GM23338 (cell line): ENCODE data around the gene OR9A2. TPM values are rescaled to one million over a fixed set of nuclear protein-coding genes. Genes with fewer than 3 reads are reported as not detected.

ENCODE experiments used
- ATAC-seq: fragments of 200-7000 bp; cut with Tn5 transposase; 3 replicates; pipeline ENCODE4 v1.9.1; 2020
- DNase-seq: peaks from one replicate; pipeline ENCODE4 v3.0.0-alpha.2; 2015; ENCODE audit warnings: low spot score
- H2AFZ ChIP-seq: fragments of 200-600 bp; sonication (generic); 2 replicates; pipeline ENCODE4 v1.8.0; 2016; ENCODE audit warnings: antibody characterized with exemption, mild to moderate bottlenecking, moderate library complexity
- H3F3A ChIP-seq: fragments of 200-600 bp; sonication (generic); replicated peaks from 2 replicates; pipeline ENCODE4 v1.8.0; 2017; ENCODE audit warnings: antibody characterized with exemption, mixed run types, low read depth
- H3K27ac ChIP-seq: fragments of 200-600 bp; sonication (generic); 2 replicates; pipeline ENCODE4 v1.6.1; 2016; ENCODE audit warnings: low read depth
- H3K27me3 ChIP-seq: fragments of 200-600 bp; sonication (generic); 2 replicates; pipeline ENCODE4 v1.8.0; 2016; ENCODE audit warnings: mild to moderate bottlenecking, mixed run types, moderate library complexity; ENCODE audit not compliant: insufficient read depth
- H3K36me3 ChIP-seq: fragments of 200-600 bp; sonication (generic); 2 replicates; pipeline ENCODE4 v1.8.0; 2016; ENCODE audit warnings: mild to moderate bottlenecking; ENCODE audit not compliant: insufficient read depth
- H3K4me1 ChIP-seq: fragments of 200-600 bp; sonication (generic); 2 replicates; pipeline ENCODE4 v1.8.0; 2016; ENCODE audit warnings: mild to moderate bottlenecking, moderate library complexity; ENCODE audit not compliant: insufficient read depth
- H3K4me2 ChIP-seq: fragments of 200-600 bp; sonication (generic); 2 replicates; pipeline ENCODE4 v1.7.1; 2017; ENCODE audit warnings: mixed run types
- H3K4me3 ChIP-seq: fragments of 200-600 bp; sonication (generic); 2 replicates; pipeline ENCODE4 v1.6.1; 2016; ENCODE audit warnings: mixed run types
- H3K79me2 ChIP-seq: fragments of 200-600 bp; sonication (generic); replicated peaks from 2 replicates; pipeline ENCODE4 v1.8.0; 2017; ENCODE audit warnings: mild to moderate bottlenecking; ENCODE audit not compliant: insufficient read depth
- H3K9me2 ChIP-seq: fragments of 200-600 bp; sonication (generic); 2 replicates; pipeline ENCODE4 v1.8.0; 2017; ENCODE audit not compliant: insufficient read depth
- H4K20me1 ChIP-seq: fragments of 200-600 bp; sonication (generic); replicated peaks from 2 replicates; pipeline ENCODE4 v1.8.0; 2017; ENCODE audit warnings: mild to moderate bottlenecking; ENCODE audit not compliant: insufficient read depth
- H3K27ac Mint-ChIP-seq: 2 replicates; pipeline ENCODE4 v1.8.0; 2020; ENCODE audit warnings: inconsistent platforms, mild to moderate bottlenecking, moderate library complexity, mixed read lengths
- H3K27me3 Mint-ChIP-seq: 3 replicates; pipeline ENCODE4 v1.8.0; 2022; ENCODE audit warnings: low read depth, mild to moderate bottlenecking, moderate library complexity, mixed read lengths, inconsistent platforms; ENCODE audit not compliant: insufficient read depth, poor library complexity
- H3K36me3 Mint-ChIP-seq: 3 replicates; pipeline ENCODE4 v1.8.0; 2021; ENCODE audit warnings: low read depth, mild to moderate bottlenecking, inconsistent platforms, moderate library complexity, mixed read lengths
- H3K4me1 Mint-ChIP-seq: 3 replicates; pipeline ENCODE4 v1.8.0; 2020; ENCODE audit warnings: mild to moderate bottlenecking, inconsistent platforms, mixed read lengths
- H3K4me3 Mint-ChIP-seq: 3 replicates; pipeline ENCODE4 v1.8.0; 2021; ENCODE audit warnings: moderate library complexity, mild to moderate bottlenecking, inconsistent platforms, mixed read lengths
- H3K9me3 Mint-ChIP-seq: 3 replicates; pipeline ENCODE4 v1.8.0; 2020; ENCODE audit warnings: moderate library complexity, mild to moderate bottlenecking, inconsistent platforms, mixed read lengths
- CREB1 ChIP-seq: fragments of 250-450 bp; sonication (Bioruptor Pico); IDR thresholded peaks from 2 replicates; pipeline ENCODE4 v1.5.0; 2020; ENCODE audit warnings: low read depth, mild to moderate bottlenecking, moderate library complexity
- EZH2phosphoT487 ChIP-seq: fragments of 200-600 bp; sonication (generic); IDR thresholded peaks from one replicate; pipeline ENCODE4 v1.8.1; 2018; ENCODE audit warnings: antibody characterized with exemption; ENCODE audit not compliant: unreplicated experiment
- JUNB ChIP-seq: IDR thresholded peaks from one replicate; pipeline ENCODE4 v1.6.1; 2016; ENCODE audit warnings: antibody characterized with exemption; ENCODE audit not compliant: unreplicated experiment
- NANOG ChIP-seq: IDR thresholded peaks from 2 replicates; pipeline ENCODE4 v1.6.1; 2016; ENCODE audit warnings: antibody characterized with exemption, borderline replicate concordance
- POLR2AphosphoS5 ChIP-seq: IDR thresholded peaks from 2 replicates; pipeline ENCODE4 v1.6.1; 2016; ENCODE audit warnings: antibody characterized with exemption, low read depth
- STAT1 ChIP-seq: IDR thresholded peaks from one replicate; pipeline ENCODE4 v1.6.1; 2016; ENCODE audit warnings: antibody characterized with exemption; ENCODE audit not compliant: unreplicated experiment
- ZNF114 ChIP-seq: fragments of 250-450 bp; sonication (Bioruptor Pico); IDR thresholded peaks from 2 replicates; pipeline ENCODE4 v1.5.0; 2020; ENCODE audit warnings: mild to moderate bottlenecking, moderate library complexity
- ZNF331 ChIP-seq: fragments of 250-450 bp; sonication (Bioruptor Pico); IDR thresholded peaks from 2 replicates; pipeline ENCODE4 v1.5.0; 2020; ENCODE audit warnings: low read depth, mild to moderate bottlenecking, moderate library complexity
- polyA plus RNA-seq: library from polyadenylated mRNA; unstranded; fragments of >200 nt; fragmentation: Nextera tagmentation; extraction: Ambion mirVana; gene quantifications from 2 replicates; pipeline ENCODE4 v1.2.1, GENCODE V29; 2016
- total RNA-seq: library from RNA; depleted of rRNA; stranded (reverse); fragments of >200 nt; shearing (Covaris generic); gene quantifications from 2 replicates; pipeline ENCODE4 v1.2.3, GENCODE V29; 2014
- TF ChIP-seq, protein P1 (sequence below): IDR thresholded peaks from 2 replicates; pipeline ENCODE4 v1.6.1; 2016; ENCODE audit warnings: antibody characterized with exemption
- TF ChIP-seq, protein P2 (sequence below), 2 experiments: fragments of 200-600 bp in 1 of 2; sonication (generic) in 1 of 2; conservative IDR thresholded peaks; 2 replicates each; pipeline versions ENCODE4 v1.5.1 to v1.6.1; 2016 to 2017; ENCODE audit warnings: antibody characterized with exemption in 2 of 2, low read depth in 2 of 2, mild to moderate bottlenecking in 2 of 2, moderate library complexity in 1 of 2
- TF ChIP-seq, protein P3 (sequence below): fragments of 250-450 bp; sonication (Bioruptor Pico); IDR thresholded peaks from 2 replicates; pipeline ENCODE4 v1.5.0; 2020; ENCODE audit warnings: mild to moderate bottlenecking, moderate library complexity

Gene OR9A2
- total and polyA plus RNA-seq, 2 experiments from 2014 or later: not detected

- H3K27me3 ChIP-seq: no peaks in the 10 kb centered on the region
- Mint-ChIP-seq H3K36me3 (no peaks in the 10 kb centered on the region), H3K9me3 (no peaks in the 10 kb centered on the region), H3K27ac (no peak overlapping the region), H3K4me3 (no peak overlapping the region), H3K4me1 (no peaks in the 10 kb centered on the region), H3K27me3 (peaks cover 2% of the 10 kb centered on the region)
- no peaks in the 10 kb centered on the region for H3K9me2 ChIP-seq
- H3F3A ChIP-seq: no peaks in the 10 kb centered on the region
- no peak for TF ChIP-seq ZNF331 (CRISPR knock-in tag)
- TF ChIP-seq, protein P1, sequence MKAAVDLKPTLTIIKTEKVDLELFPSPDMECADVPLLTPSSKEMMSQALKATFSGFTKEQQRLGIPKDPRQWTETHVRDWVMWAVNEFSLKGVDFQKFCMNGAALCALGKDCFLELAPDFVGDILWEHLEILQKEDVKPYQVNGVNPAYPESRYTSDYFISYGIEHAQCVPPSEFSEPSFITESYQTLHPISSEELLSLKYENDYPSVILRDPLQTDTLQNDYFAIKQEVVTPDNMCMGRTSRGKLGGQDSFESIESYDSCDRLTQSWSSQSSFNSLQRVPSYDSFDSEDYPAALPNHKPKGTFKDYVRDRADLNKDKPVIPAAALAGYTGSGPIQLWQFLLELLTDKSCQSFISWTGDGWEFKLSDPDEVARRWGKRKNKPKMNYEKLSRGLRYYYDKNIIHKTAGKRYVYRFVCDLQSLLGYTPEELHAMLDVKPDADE: no peak
- TF ChIP-seq ZNF114 (CRISPR knock-in tag): no peak
- no peak for TF ChIP-seq NANOG
- no peak for TF ChIP-seq JUNB
- no peak for TF ChIP-seq POLR2AphosphoS5
- TF ChIP-seq STAT1: no peak
- TF ChIP-seq, protein P2, sequence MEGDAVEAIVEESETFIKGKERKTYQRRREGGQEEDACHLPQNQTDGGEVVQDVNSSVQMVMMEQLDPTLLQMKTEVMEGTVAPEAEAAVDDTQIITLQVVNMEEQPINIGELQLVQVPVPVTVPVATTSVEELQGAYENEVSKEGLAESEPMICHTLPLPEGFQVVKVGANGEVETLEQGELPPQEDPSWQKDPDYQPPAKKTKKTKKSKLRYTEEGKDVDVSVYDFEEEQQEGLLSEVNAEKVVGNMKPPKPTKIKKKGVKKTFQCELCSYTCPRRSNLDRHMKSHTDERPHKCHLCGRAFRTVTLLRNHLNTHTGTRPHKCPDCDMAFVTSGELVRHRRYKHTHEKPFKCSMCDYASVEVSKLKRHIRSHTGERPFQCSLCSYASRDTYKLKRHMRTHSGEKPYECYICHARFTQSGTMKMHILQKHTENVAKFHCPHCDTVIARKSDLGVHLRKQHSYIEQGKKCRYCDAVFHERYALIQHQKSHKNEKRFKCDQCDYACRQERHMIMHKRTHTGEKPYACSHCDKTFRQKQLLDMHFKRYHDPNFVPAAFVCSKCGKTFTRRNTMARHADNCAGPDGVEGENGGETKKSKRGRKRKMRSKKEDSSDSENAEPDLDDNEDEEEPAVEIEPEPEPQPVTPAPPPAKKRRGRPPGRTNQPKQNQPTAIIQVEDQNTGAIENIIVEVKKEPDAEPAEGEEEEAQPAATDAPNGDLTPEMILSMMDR (conservative IDR thresholded peaks at IDR 0.05; ENCODE audit: low read depth in 2 of 2): no peak
- TF ChIP-seq CREB1 (CRISPR knock-in tag): no peak
- TF ChIP-seq, protein P3, sequence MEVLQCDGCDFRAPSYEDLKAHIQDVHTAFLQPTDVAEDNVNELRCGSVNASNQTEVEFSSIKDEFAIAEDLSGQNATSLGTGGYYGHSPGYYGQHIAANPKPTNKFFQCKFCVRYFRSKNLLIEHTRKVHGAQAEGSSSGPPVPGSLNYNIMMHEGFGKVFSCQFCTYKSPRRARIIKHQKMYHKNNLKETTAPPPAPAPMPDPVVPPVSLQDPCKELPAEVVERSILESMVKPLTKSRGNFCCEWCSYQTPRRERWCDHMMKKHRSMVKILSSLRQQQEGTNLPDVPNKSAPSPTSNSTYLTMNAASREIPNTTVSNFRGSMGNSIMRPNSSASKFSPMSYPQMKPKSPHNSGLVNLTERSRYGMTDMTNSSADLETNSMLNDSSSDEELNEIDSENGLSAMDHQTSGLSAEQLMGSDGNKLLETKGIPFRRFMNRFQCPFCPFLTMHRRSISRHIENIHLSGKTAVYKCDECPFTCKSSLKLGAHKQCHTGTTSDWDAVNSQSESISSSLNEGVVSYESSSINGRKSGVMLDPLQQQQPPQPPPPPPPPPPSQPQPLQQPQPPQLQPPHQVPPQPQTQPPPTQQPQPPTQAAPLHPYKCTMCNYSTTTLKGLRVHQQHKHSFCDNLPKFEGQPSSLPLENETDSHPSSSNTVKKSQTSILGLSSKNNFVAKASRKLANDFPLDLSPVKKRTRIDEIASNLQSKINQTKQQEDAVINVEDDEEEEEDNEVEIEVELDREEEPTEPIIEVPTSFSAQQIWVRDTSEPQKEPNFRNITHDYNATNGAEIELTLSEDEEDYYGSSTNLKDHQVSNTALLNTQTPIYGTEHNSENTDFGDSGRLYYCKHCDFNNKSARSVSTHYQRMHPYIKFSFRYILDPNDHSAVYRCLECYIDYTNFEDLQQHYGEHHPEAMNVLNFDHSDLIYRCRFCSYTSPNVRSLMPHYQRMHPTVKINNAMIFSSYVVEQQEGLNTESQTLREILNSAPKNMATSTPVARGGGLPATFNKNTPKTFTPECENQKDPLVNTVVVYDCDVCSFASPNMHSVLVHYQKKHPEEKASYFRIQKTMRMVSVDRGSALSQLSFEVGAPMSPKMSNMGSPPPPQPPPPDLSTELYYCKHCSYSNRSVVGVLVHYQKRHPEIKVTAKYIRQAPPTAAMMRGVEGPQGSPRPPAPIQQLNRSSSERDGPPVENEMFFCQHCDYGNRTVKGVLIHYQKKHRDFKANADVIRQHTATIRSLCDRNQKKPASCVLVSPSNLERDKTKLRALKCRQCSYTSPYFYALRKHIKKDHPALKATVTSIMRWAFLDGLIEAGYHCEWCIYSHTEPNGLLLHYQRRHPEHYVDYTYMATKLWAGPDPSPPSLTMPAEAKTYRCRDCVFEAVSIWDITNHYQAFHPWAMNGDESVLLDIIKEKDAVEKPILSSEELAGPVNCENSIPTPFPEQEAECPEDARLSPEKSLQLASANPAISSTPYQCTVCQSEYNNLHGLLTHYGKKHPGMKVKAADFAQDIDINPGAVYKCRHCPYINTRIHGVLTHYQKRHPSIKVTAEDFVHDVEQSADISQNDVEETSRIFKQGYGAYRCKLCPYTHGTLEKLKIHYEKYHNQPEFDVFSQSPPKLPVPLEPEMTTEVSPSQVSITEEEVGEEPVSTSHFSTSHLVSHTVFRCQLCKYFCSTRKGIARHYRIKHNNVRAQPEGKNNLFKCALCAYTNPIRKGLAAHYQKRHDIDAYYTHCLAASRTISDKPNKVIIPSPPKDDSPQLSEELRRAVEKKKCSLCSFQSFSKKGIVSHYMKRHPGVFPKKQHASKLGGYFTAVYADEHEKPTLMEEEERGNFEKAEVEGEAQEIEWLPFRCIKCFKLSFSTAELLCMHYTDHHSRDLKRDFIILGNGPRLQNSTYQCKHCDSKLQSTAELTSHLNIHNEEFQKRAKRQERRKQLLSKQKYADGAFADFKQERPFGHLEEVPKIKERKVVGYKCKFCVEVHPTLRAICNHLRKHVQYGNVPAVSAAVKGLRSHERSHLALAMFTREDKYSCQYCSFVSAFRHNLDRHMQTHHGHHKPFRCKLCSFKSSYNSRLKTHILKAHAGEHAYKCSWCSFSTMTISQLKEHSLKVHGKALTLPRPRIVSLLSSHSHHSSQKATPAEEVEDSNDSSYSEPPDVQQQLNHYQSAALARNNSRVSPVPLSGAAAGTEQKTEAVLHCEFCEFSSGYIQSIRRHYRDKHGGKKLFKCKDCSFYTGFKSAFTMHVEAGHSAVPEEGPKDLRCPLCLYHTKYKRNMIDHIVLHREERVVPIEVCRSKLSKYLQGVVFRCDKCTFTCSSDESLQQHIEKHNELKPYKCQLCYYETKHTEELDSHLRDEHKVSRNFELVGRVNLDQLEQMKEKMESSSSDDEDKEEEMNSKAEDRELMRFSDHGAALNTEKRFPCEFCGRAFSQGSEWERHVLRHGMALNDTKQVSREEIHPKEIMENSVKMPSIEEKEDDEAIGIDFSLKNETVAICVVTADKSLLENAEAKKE (CRISPR knock-in tag): no peak
- no peak for TF ChIP-seq EZH2phosphoT487
- H4K20me1 ChIP-seq: no peaks in the 10 kb centered on the region
- DNase-seq: no peak
- 0 out of 2 replicates have a peak overlapping the region, but pooled peaks have one; percentile 59 for H2AFZ ChIP-seq
- no peaks in the 10 kb centered on the region for H3K36me3 ChIP-seq
- no peaks in the 10 kb centered on the region for H3K79me2 ChIP-seq
- no peak overlapping the region for H3K4me2 ChIP-seq
- H3K4me3 ChIP-seq: no peak overlapping the region
- no peak overlapping the region for H3K27ac ChIP-seq
- no peaks in the 10 kb centered on the region for H3K4me1 ChIP-seq
- no peak for ATAC-seq
Measured at GRCh38 chr7:143050931-143051330, 24.0 kb upstream of the OR9A2 start.
